Thymus (tissue), 11 donors: ENCODE data around the gene FHIT. TPM values are rescaled to one million over a fixed set of nuclear protein-coding genes. Genes with fewer than 3 reads are reported as not detected.

Experiments
- DNase-seq, 9 donors: peaks; one replicate each; pipeline ENCODE4 v3.0.0-alpha.2; 2013; ENCODE audit warnings: low spot score in 9 of 9, low read depth in 6 of 9, missing footprints in 1 of 9
- H3K27ac ChIP-seq, 2 donors: one replicate each; pipeline ENCODE4 v1.5.1; 2013; ENCODE audit warnings: control low read depth in 1 of 2, low read depth in 1 of 2, low read length in 1 of 2, mild to moderate bottlenecking in 1 of 2, moderate library complexity in 1 of 2
- H3K27me3 ChIP-seq, 2 donors: one replicate each; pipeline ENCODE4 v1.5.1; 2013; ENCODE audit warnings: low read length in 1 of 2; ENCODE audit not compliant: control insufficient read depth in 2 of 2, insufficient read depth in 1 of 2
- H3K36me3 ChIP-seq, 2 donors: one replicate each; pipeline ENCODE4 v1.5.1; 2013; ENCODE audit warnings: low read length in 1 of 2, mild to moderate bottlenecking in 1 of 2, moderate library complexity in 1 of 2; ENCODE audit not compliant: control insufficient read depth in 2 of 2, insufficient read depth in 2 of 2
- H3K4me1 ChIP-seq, 2 donors: one replicate each; pipeline ENCODE4 v1.5.1; 2013; ENCODE audit warnings: low read length in 2 of 2; ENCODE audit not compliant: control insufficient read depth in 2 of 2, insufficient read depth in 2 of 2
- H3K4me3 ChIP-seq, 2 donors: one replicate each; pipeline ENCODE4 v1.5.1; 2013; ENCODE audit warnings: low read length in 2 of 2, control low read depth in 1 of 2, mild to moderate bottlenecking in 1 of 2
- H3K9me3 ChIP-seq, 2 donors: one replicate each; pipeline ENCODE4 v1.5.1; 2013; ENCODE audit warnings: low read length in 1 of 2, mild to moderate bottlenecking in 1 of 2; ENCODE audit not compliant: control insufficient read depth in 2 of 2, insufficient read depth in 1 of 2
- WGBS: extraction: QIAGEN DNeasy Blood & Tissue Kit; methylation state at CpG from one replicate; pipeline ENCODE4 v1.1.7; 2013; 5-methylcytosine and 5-hydroxymethylcytosine counted together
- polyA plus RNA-seq: library from polyadenylated mRNA; stranded (reverse); fragments of 200-250 nt; gene quantifications from one replicate; pipeline ENCODE4 v1.2.3, GENCODE V29; 2013
- total RNA-seq: library from RNA; stranded (reverse); fragments of 120-200 nt; gene quantifications from one replicate; pipeline ENCODE4 v1.2.4, GENCODE V29; 2013
- donor health status: healthy.

Gene FHIT
- total and polyA plus RNA-seq, 2 donors, result 9.2 to 13.2 TPM

- Histone ChIP-seq H3K9me3 (no peaks in the 10 kb centered on the region), H3K4me3 (no peak overlapping the region), H3K4me1 (no peaks in the 10 kb centered on the region), H3K27me3 (no peaks in the 10 kb centered on the region), H3K36me3 (no peaks in the 10 kb centered on the region), H3K27ac (no peak overlapping the region)
- no peak for DNase-seq
- 92% methylated on average over 4 of the region's 4 CpGs for WGBS
Observed at GRCh38 chr3:60887574-60887973, 363.7 kb downstream of the FHIT start.

GRCh38 chr3:60886518-60886917 is 364.7 kb downstream of the FHIT start:
- no peak for DNase-seq
- no peak overlapping the region for H3K27ac ChIP-seq
- no peaks in the 10 kb centered on the region for H3K27me3 ChIP-seq
- H3K9me3 ChIP-seq, result no peaks in the 10 kb centered on the region
- H3K4me1 ChIP-seq, result no peaks in the 10 kb centered on the region
- H3K36me3 ChIP-seq, result no peaks in the 10 kb centered on the region
- WGBS, result 88% methylated on average over 1 of the region's 1 CpG
- no peak overlapping the region for H3K4me3 ChIP-seq

- WGBS, result 71% methylated on average over 2 of the region's 2 CpGs
- no peak overlapping the region for H3K4me3 ChIP-seq
Observed at GRCh38 chr3:60884005-60884404, 367.2 kb downstream of the FHIT start.

GRCh38 chr3:60877188-60877587 is 374.1 kb downstream of the FHIT start:
- H3K36me3 ChIP-seq, result no peaks in the 10 kb centered on the region

More at GRCh38 chr3:60884005-60884404, 367.2 kb downstream of the FHIT start:
- Histone ChIP-seq H3K4me1 (no peaks in the 10 kb centered on the region), H3K27ac (no peak overlapping the region), H3K27me3 (no peaks in the 10 kb centered on the region), H3K36me3 (no peaks in the 10 kb centered on the region), H3K9me3 (no peaks in the 10 kb centered on the region)
- DNase-seq, result no peak

GRCh38 chr3:60870396-60870795 is 380.9 kb downstream of the FHIT start:
- Histone ChIP-seq H3K27me3 (no peaks in the 10 kb centered on the region), H3K27ac (no peak overlapping the region), H3K36me3 (no peaks in the 10 kb centered on the region), H3K4me3 (no peak overlapping the region), H3K9me3 (no peaks in the 10 kb centered on the region), H3K4me1 (no peaks in the 10 kb centered on the region)
- WGBS, result over 99% methylated on average over 3 of the region's 3 CpGs
- DNase-seq, result no peak

More at GRCh38 chr3:60877188-60877587, 374.1 kb downstream of the FHIT start:
- no peaks in the 10 kb centered on the region for H3K4me1 ChIP-seq
- no peaks in the 10 kb centered on the region for H3K27me3 ChIP-seq
- no peak for DNase-seq
- H3K27ac ChIP-seq, result no peak overlapping the region
- no peaks in the 10 kb centered on the region for H3K9me3 ChIP-seq
- 100% methylated on average over 1 of the region's 1 CpG for WGBS
- H3K4me3 ChIP-seq, result no peak overlapping the region

GRCh38 chr3:60867200-60867599 is 384.1 kb downstream of the FHIT start:
- Histone ChIP-seq H3K9me3 (no peaks in the 10 kb centered on the region), H3K4me3 (no peak overlapping the region), H3K27me3 (no peaks in the 10 kb centered on the region), H3K4me1 (no peaks in the 10 kb centered on the region), H3K36me3 (no peaks in the 10 kb centered on the region), H3K27ac (no peak overlapping the region)
- no peak for DNase-seq

GRCh38 chr3:60856257-60857046 is 394.8 kb downstream of the FHIT start:
- Histone ChIP-seq H3K27me3 (no peaks in the 10 kb centered on the region), H3K4me3 (no peak overlapping the region), H3K9me3 (no peaks in the 10 kb centered on the region), H3K27ac (no peak overlapping the region), H3K36me3 (no peaks in the 10 kb centered on the region), H3K4me1 (no peaks in the 10 kb centered on the region)
- no peak for DNase-seq
- WGBS, result 66% methylated on average over 4 of the region's 4 CpGs

GRCh38 chr3:60855250-60855649 is 396.0 kb downstream of the FHIT start:
- DNase-seq, result no peak
- Histone ChIP-seq H3K4me3 (no peak overlapping the region), H3K27me3 (no peaks in the 10 kb centered on the region), H3K27ac (no peak overlapping the region), H3K9me3 (no peaks in the 10 kb centered on the region), H3K36me3 (no peaks in the 10 kb centered on the region), H3K4me1 (no peaks in the 10 kb centered on the region)
- WGBS, result 99% methylated on average over 2 of the region's 2 CpGs

GRCh38 chr3:60854791-60855190 is 396.5 kb downstream of the FHIT start:
- H3K27ac ChIP-seq, result no peak overlapping the region
- H3K27me3 ChIP-seq, result no peaks in the 10 kb centered on the region
- no peak overlapping the region for H3K4me3 ChIP-seq
- H3K4me1 ChIP-seq, result no peaks in the 10 kb centered on the region
- H3K36me3 ChIP-seq, result no peaks in the 10 kb centered on the region
- H3K9me3 ChIP-seq, result no peaks in the 10 kb centered on the region
- DNase-seq, result no peak
- 92% methylated on average over 1 of the region's 1 CpG for WGBS
